ENCODE data around the gene KDM5B.

DNA sequence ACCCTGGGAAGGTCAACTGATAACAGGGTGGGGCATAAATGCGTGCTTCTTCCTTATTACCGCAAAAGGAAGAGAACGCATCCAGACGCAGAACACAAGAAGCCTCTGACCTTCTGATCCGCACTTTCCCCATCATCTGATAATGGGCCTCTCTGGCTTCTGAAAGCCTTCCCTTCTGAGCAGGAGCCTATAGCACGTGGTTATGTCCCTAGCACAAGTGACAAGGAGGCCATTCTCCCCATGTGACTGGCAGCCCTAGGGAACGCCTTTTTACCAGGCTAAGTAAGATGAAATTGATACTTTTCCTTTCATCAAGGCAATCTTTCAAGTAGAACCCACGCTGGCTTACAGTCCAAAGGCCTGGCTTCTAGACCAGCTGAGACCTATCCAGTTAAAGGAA, 46.6 kb upstream of the KDM5B start:
- TF ChIP-seq, protein P1, sequence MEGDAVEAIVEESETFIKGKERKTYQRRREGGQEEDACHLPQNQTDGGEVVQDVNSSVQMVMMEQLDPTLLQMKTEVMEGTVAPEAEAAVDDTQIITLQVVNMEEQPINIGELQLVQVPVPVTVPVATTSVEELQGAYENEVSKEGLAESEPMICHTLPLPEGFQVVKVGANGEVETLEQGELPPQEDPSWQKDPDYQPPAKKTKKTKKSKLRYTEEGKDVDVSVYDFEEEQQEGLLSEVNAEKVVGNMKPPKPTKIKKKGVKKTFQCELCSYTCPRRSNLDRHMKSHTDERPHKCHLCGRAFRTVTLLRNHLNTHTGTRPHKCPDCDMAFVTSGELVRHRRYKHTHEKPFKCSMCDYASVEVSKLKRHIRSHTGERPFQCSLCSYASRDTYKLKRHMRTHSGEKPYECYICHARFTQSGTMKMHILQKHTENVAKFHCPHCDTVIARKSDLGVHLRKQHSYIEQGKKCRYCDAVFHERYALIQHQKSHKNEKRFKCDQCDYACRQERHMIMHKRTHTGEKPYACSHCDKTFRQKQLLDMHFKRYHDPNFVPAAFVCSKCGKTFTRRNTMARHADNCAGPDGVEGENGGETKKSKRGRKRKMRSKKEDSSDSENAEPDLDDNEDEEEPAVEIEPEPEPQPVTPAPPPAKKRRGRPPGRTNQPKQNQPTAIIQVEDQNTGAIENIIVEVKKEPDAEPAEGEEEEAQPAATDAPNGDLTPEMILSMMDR (IDR thresholded peaks at IDR 0.05; ENCODE audit: control extremely low read depth in 1 of 3, insufficient read depth in 1 of 3, low read depth in 1 of 3, low read length in 3 of 3): no peak
- TF ChIP-seq PHF8 (conservative IDR thresholded peaks at IDR 0.05; ENCODE audit: low read depth, low read length) (no peak), CREB1 (IDR thresholded peaks at IDR 0.05) (no peak), EP300 (IDR thresholded peaks at IDR 0.05; ENCODE audit: borderline replicate concordance in 1 of 2, low read depth in 2 of 2, low read length in 2 of 2) (no peak), TBP (IDR thresholded peaks at IDR 0.05; ENCODE audit: low read depth, low read length) (no peak), SIRT6 (IDR thresholded peaks at IDR 0.05; ENCODE audit: low read length) (no peak), YY1 (IDR thresholded peaks at IDR 0.05; ENCODE audit: low read depth, low read length) (no peak), POLR2AphosphoS5 (IDR thresholded peaks at IDR 0.05; ENCODE audit: low read depth, low read length) (no peak), RFX5 (IDR thresholded peaks at IDR 0.05; ENCODE audit: borderline replicate concordance, low read depth, low read length) (no peak), SP1 (IDR thresholded peaks at IDR 0.05; ENCODE audit: low read depth, low read length) (no peak), POLR2A (IDR thresholded peaks at IDR 0.05; ENCODE audit: control extremely low read depth in 1 of 2, low read depth in 2 of 2, low read length in 2 of 2) (no peak; a peak in 1 of 3 replicates), EZH2 (IDR thresholded peaks at IDR 0.05; ENCODE audit: low read depth, low read length, severe bottlenecking) (no peak), RAD21 (IDR thresholded peaks at IDR 0.05 in 1 of 2, conservative IDR thresholded peaks at IDR 0.05 in 1 of 2; ENCODE audit: low read depth in 2 of 2, low read length in 2 of 2) (no peak)
- TF ChIP-seq, protein P2, sequence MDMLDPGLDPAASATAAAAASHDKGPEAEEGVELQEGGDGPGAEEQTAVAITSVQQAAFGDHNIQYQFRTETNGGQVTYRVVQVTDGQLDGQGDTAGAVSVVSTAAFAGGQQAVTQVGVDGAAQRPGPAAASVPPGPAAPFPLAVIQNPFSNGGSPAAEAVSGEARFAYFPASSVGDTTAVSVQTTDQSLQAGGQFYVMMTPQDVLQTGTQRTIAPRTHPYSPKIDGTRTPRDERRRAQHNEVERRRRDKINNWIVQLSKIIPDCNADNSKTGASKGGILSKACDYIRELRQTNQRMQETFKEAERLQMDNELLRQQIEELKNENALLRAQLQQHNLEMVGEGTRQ (IDR thresholded peaks at IDR 0.05; ENCODE audit: low read length): no peak

Measured in H1 (cell line).